H1 (cell line): ENCODE results near the gene ARTN. TPM values are rescaled to one million over a fixed set of nuclear protein-coding genes. Genes with fewer than 3 reads are reported as not detected.

Source experiments
- CTCF ChIA-PET: fragments of 300-600 bp; sonication (Branson Sonifier 250); formaldehyde crosslinking; loops from one replicate; lab custom pipeline; 2021; ENCODE audit not compliant: partially characterized antibody; lab: Charles Lee
- POLR2A ChIA-PET: fragments of 300-600 bp; sonication (Branson Sonifier 250); formaldehyde crosslinking; loops from one replicate; lab custom pipeline; 2021; ENCODE audit warnings: inconsistent platforms; ENCODE audit not compliant: partially characterized antibody; lab: Charles Lee
- DNase-seq, 2 experiments: peaks; one replicate each; pipeline versions ENCODE4 v3.0.0 to v3.0.0-alpha.2; 2010 to 2022; ENCODE audit warnings: low spot score in 2 of 2, low read depth in 1 of 2, mixed read lengths in 1 of 2
- FAIRE-seq: peaks from 2 replicates; lab custom pipeline; 2011; peaks lifted over from hg19 to GRCh38; lab: Jason Lieb, UNC
- H2AFZ ChIP-seq: 2 replicates; pipeline ENCODE4 v1.8.1; 2012; ENCODE audit warnings: low read length, inconsistent platforms
- H2AK5ac ChIP-seq: 2 replicates; pipeline ENCODE4 v1.6.1; 2013; ENCODE audit warnings: low read depth, low read length
- H2BK120ac ChIP-seq: replicated peaks from 2 replicates; pipeline ENCODE3; 2013; ENCODE audit warnings: low read depth, low read length, inconsistent platforms
- H2BK12ac ChIP-seq: 2 replicates; pipeline ENCODE4 v1.6.1; 2013; ENCODE audit warnings: low read depth, low read length
- H2BK15ac ChIP-seq: 2 replicates; pipeline ENCODE4 v1.6.1; 2013; ENCODE audit warnings: low read length
- H2BK20ac ChIP-seq: 2 replicates; pipeline ENCODE4 v1.6.1; 2013; ENCODE audit warnings: low read length
- H2BK5ac ChIP-seq: 2 replicates; pipeline ENCODE4 v1.6.1; 2013; ENCODE audit warnings: low read depth, low read length
- H3K14ac ChIP-seq: 2 replicates; pipeline ENCODE4 v1.6.1; 2013; ENCODE audit warnings: inconsistent platforms; ENCODE audit not compliant: insufficient read length
- H3K18ac ChIP-seq: 2 replicates; pipeline ENCODE4 v1.6.1; 2013; ENCODE audit warnings: low read length; ENCODE audit errors: extremely low read depth
- H3K23ac ChIP-seq: 2 replicates; pipeline ENCODE4 v1.6.1; 2013; ENCODE audit warnings: inconsistent platforms; ENCODE audit not compliant: insufficient read length
- H3K23me2 ChIP-seq: 2 replicates; pipeline ENCODE4 v1.6.1; 2013; ENCODE audit warnings: low read depth, low read length
- H3K27ac ChIP-seq: 2 replicates; pipeline ENCODE4 v1.6.1; 2011; ENCODE audit warnings: low read depth, low read length, inconsistent platforms
- H3K27me3 ChIP-seq, 4 experiments: replicated peaks in 1 of 4; 1 replicate in 1 of 4; 2 replicates in 3 of 4; pipeline versions ENCODE4 v1.6.1 to v1.8.1; 2011 to 2013; ENCODE audit warnings: low read length in 3 of 4, mild to moderate bottlenecking in 3 of 4, inconsistent platforms in 2 of 4, mixed read lengths in 2 of 4, moderate library complexity in 1 of 4; ENCODE audit not compliant: control insufficient read depth in 3 of 4, insufficient read depth in 3 of 4; ENCODE audit errors: extremely low read depth in 1 of 4
- H3K36me3 ChIP-seq, 4 experiments: 2 replicates each; pipeline versions ENCODE4 v1.6.1 to v1.8.1; 2011 to 2013; ENCODE audit warnings: mild to moderate bottlenecking in 4 of 4, low read length in 3 of 4, moderate library complexity in 2 of 4, control low read depth in 1 of 4, inconsistent platforms in 1 of 4; ENCODE audit not compliant: insufficient read depth in 4 of 4, control insufficient read depth in 2 of 4
- H3K4ac ChIP-seq: replicated peaks from 2 replicates; pipeline ENCODE3; 2013; ENCODE audit warnings: low read length, low read depth, mixed read lengths, inconsistent platforms; ENCODE audit not compliant: insufficient read length
- H3K4me1 ChIP-seq, 4 experiments: replicated peaks in 1 of 4; 1 replicate in 1 of 4; 2 replicates in 3 of 4; pipeline versions ENCODE4 v1.6.1 to v1.8.1; 2011 to 2013; ENCODE audit warnings: low read length in 3 of 4, inconsistent platforms in 2 of 4, mixed read lengths in 1 of 4; ENCODE audit not compliant: insufficient read depth in 4 of 4, control insufficient read depth in 3 of 4
- H3K4me2 ChIP-seq, 2 experiments: 2 replicates each; pipeline versions ENCODE4 v1.6.1 to v1.8.1; 2011 to 2013; ENCODE audit warnings: low read depth in 2 of 2, low read length in 2 of 2, control low read depth in 1 of 2, inconsistent platforms in 1 of 2, mild to moderate bottlenecking in 1 of 2; ENCODE audit not compliant: insufficient read depth in 1 of 2
- H3K4me3 ChIP-seq, 4 experiments: fragments of 200-600, 300-600 bp in 1 of 4; sonication (generic), shearing (Covaris generic), sonication (Bioruptor Twin) in 1 of 4; 2 replicates each; pipeline versions ENCODE4 v1.5.1 to v1.8.1; 2011 to 2016; ENCODE audit warnings: low read length in 4 of 4, low read depth in 3 of 4, control low read depth in 2 of 4, inconsistent platforms in 2 of 4, mild to moderate bottlenecking in 2 of 4, mixed read lengths in 1 of 4, moderate library complexity in 1 of 4; ENCODE audit not compliant: insufficient read depth in 2 of 4; ENCODE audit errors: extremely low read depth in 1 of 4
- H3K56ac ChIP-seq: replicated peaks from 2 replicates; pipeline ENCODE3; 2013; ENCODE audit warnings: low read depth, mild to moderate bottlenecking, mixed read lengths, low read length, inconsistent platforms; ENCODE audit not compliant: insufficient read length
- H3K79me1 ChIP-seq: 2 replicates; pipeline ENCODE4 v1.6.1; 2013; ENCODE audit warnings: low read depth, low read length, control low read depth
- H3K79me2 ChIP-seq, 2 experiments: 2 replicates each; pipeline versions ENCODE4 v1.6.1 to v1.8.1; 2012 to 2013; ENCODE audit warnings: low read length in 2 of 2, mild to moderate bottlenecking in 2 of 2, inconsistent platforms in 1 of 2; ENCODE audit not compliant: insufficient read depth in 2 of 2, control insufficient read depth in 1 of 2
- H3K9ac ChIP-seq, 4 experiments: replicated peaks in 1 of 4; 1 replicate in 1 of 4; 2 replicates in 3 of 4; pipeline versions ENCODE4 v1.6.1 to v1.8.1; 2011 to 2013; ENCODE audit warnings: low read depth in 3 of 4, low read length in 3 of 4, control low read depth in 2 of 4, mild to moderate bottlenecking in 2 of 4, moderate library complexity in 2 of 4, inconsistent platforms in 1 of 4; ENCODE audit errors: extremely low read depth in 1 of 4
- H3K9me3 ChIP-seq, 2 experiments: 2 replicates each; pipeline versions ENCODE4 v1.6.1 to v1.8.1; 2012 to 2013; ENCODE audit warnings: mild to moderate bottlenecking in 2 of 2, moderate library complexity in 2 of 2, control low read depth in 1 of 2, inconsistent platforms in 1 of 2, low read depth in 1 of 2, low read length in 1 of 2, mixed read lengths in 1 of 2; ENCODE audit not compliant: insufficient read depth in 2 of 2
- H4K20me1 ChIP-seq, 2 experiments: replicated peaks in 1 of 2; 2 replicates each; pipeline versions ENCODE3 to v1.8.1; 2011 to 2013; ENCODE audit warnings: inconsistent platforms in 2 of 2, low read length in 2 of 2, mild to moderate bottlenecking in 1 of 2; ENCODE audit not compliant: insufficient read depth in 2 of 2, control insufficient read depth in 1 of 2
- H4K5ac ChIP-seq: 2 replicates; pipeline ENCODE4 v1.6.1; 2013; ENCODE audit warnings: low read length, low read depth, mixed read lengths, inconsistent platforms; ENCODE audit not compliant: insufficient read length
- H4K8ac ChIP-seq: 2 replicates; pipeline ENCODE4 v1.8.0; 2013; ENCODE audit warnings: mild to moderate bottlenecking, moderate library complexity, low read length, inconsistent platforms; ENCODE audit not compliant: insufficient read depth; ENCODE audit errors: extremely low read depth
- H4K91ac ChIP-seq: replicated peaks from 2 replicates; pipeline ENCODE3; 2013; ENCODE audit warnings: low read length, mixed read lengths, inconsistent platforms; ENCODE audit not compliant: insufficient read length
- ATF2 ChIP-seq: IDR thresholded peaks from 2 replicates; pipeline ENCODE4 v1.6.1; 2012; ENCODE audit warnings: low read length, inconsistent platforms
- BCL11A ChIP-seq, 2 experiments: IDR thresholded peaks; one replicate each; pipeline ENCODE4 v1.6.1; 2011; ENCODE audit warnings: low read depth in 2 of 2, low read length in 2 of 2, mild to moderate bottlenecking in 2 of 2
- RBBP5 ChIP-seq: IDR thresholded peaks from 2 replicates; pipeline ENCODE4 v1.7.1; 2012; ENCODE audit warnings: low read depth, mild to moderate bottlenecking, inconsistent platforms, low read length, moderate library complexity, borderline replicate concordance
- TCF12 ChIP-seq: IDR thresholded peaks from 2 replicates; pipeline ENCODE4 v1.6.1; 2011; ENCODE audit warnings: low read depth, mild to moderate bottlenecking, low read length
- WGBS, 2 experiments: shearing (Covaris generic) in 1 of 2; methylation state at CpG; one replicate each; pipeline versions ENCODE4 v1.1.6 to v1.1.7; 2013 to 2015; ENCODE audit warnings: low lambda C conversion rate in 2 of 2, mixed read lengths in 2 of 2, inconsistent platforms in 1 of 2, low coverage in 1 of 2, missing lambda C conversion rate in 1 of 2; ENCODE audit not compliant: insufficient replicate concordance in 2 of 2, insufficient coverage in 1 of 2, insufficient read length in 1 of 2; ENCODE audit errors: extremely low coverage in 1 of 2, missing lambda C conversion rate in 1 of 2; 5-methylcytosine and 5-hydroxymethylcytosine counted together
- polyA plus RNA-seq, 7 experiments: library from polyadenylated mRNA; depleted of rRNA in 3 of 7; stranded (reverse) in 5 of 7; unstranded in 2 of 7; fragments of >200 nt in 5 of 7; fragments of 200-250 nt in 2 of 7; gene quantifications; 1 replicate in 5 of 7; 2 replicates in 1 of 7; 4 replicates in 1 of 7; pipeline versions ENCODE4 v1.2.1 to v1.2.3, GENCODE V29; 2011 to 2013; ENCODE audit warnings: missing spikeins in 2 of 7, mixed read lengths in 2 of 7
- total RNA-seq: library from RNA; stranded (reverse); fragmentation: NEBNext Ultra II Directional; extraction: Animal tissue kit (Norgen Biotek cat#: 25700); gene quantifications from 2 replicates; pipeline ENCODE4 v1.2.1, GENCODE V29; 2021

ARTN gene
- total and polyA plus RNA-seq, 2 of the 8 experiments (the other 6 are each of a cell fraction or from before 2014, with no cell fraction given) = 13.5 to 22.7 TPM

GRCh38 chr1:43942411-43942810 lies 8.8 kb downstream of the ARTN start:
- no peak overlapping the region for H2BK20ac ChIP-seq
- DNase-seq (no peak), FAIRE-seq (no peak)
- no peak overlapping the region for H4K8ac ChIP-seq
- ChIA-PET POLR2A (interaction anchor here (1.2 to 1.5 kb wide), 5 partner anchors 11 to 393 kb away, joined by 3 to 4 read pairs (median 3); partner anchors contain the start of gene KDM4A), CTCF (interaction anchor here (0.6 to 10.8 kb wide), 11 partner anchors 8 to 183 kb away, joined by 3 to 151 read pairs (median 4); partner anchors contain the start of genes ARTN and DPH2)
- no peaks in the 10 kb centered on the region for H3K79me2 ChIP-seq
- peaks cover 3% of the 10 kb centered on the region for H3K23me2 ChIP-seq
- H4K20me1 ChIP-seq = peaks cover 2 to 4% of the 10 kb centered on the region in 2 experiments
- no peak overlapping the region for H3K14ac ChIP-seq
- H3K27me3 ChIP-seq = no peaks in the 10 kb centered on the region; a peak in 1 of 7 replicates
- H2BK15ac ChIP-seq = no peak overlapping the region
- H3K4me2 ChIP-seq = no peak overlapping the region
- no peaks in the 10 kb centered on the region for H3K79me1 ChIP-seq
- H3K56ac ChIP-seq = no peak overlapping the region
- WGBS, 2 experiments = 90% methylated on average over 3 of the region's 3 CpGs; no CpG with 5 or more reads in 1 of the 2 experiments
- H3K27ac ChIP-seq = no peak overlapping the region
- H3K4ac ChIP-seq = no peak overlapping the region
- no peak overlapping the region for H2BK5ac ChIP-seq
- no peak overlapping the region for H2BK12ac ChIP-seq
- H3K36me3 ChIP-seq = no peaks in the 10 kb centered on the region; a peak in 1 of 8 replicates
- H2BK120ac ChIP-seq = no peak overlapping the region
- H3K9me3 ChIP-seq = no peaks in the 10 kb centered on the region
- H3K4me1 ChIP-seq = peaks cover 6 to 21% (median 9%) of the 10 kb centered on the region in 4 experiments
- H3K23ac ChIP-seq = no peak overlapping the region
- no peak overlapping the region for H2AFZ ChIP-seq
- no peak overlapping the region for H3K9ac ChIP-seq
- no peak overlapping the region for H2AK5ac ChIP-seq
- no peak overlapping the region for H3K4me3 ChIP-seq
- no peak overlapping the region for H4K91ac ChIP-seq
- no peak overlapping the region for H3K18ac ChIP-seq
- no peak overlapping the region for H4K5ac ChIP-seq
- TF ChIP-seq TCF12 = no peak
- no peak for TF ChIP-seq RBBP5
- TF ChIP-seq BCL11A (IDR thresholded peaks at IDR 0.05; ENCODE audit: low read depth in 2 of 2, low read length in 2 of 2) = no peak
- TF ChIP-seq ATF2 = no peak
